Stimulated activated CD4-positive, alpha-beta T cell treated with anti-CD3 and anti-CD28 coated beads, Interleukin-12 subunit alpha, Interleukin-12 subunit beta, amount 100 ng/mL, for 4 hours (primary cell): ENCODE data around the gene SLC6A3.
"Not testable (repeated sequence)": the region's sequence is repeated elsewhere in the genome, so short reads cannot be mapped to it uniquely, and the experiment has no call there.

Source experiments
- DNase-seq: peaks from one replicate; pipeline ENCODE4 v3.0.0-alpha.2; 2020

Gene SLC6A3

GRCh38 chr5:1463326-1464095, 18.3 kb upstream of the SLC6A3 start:
- DNase-seq, result no peak

GRCh38 chr5:1462358-1462757, 17.1 kb upstream of the SLC6A3 start:
- DNase-seq, result no peak

GRCh38 chr5:1461396-1461795, 16.2 kb upstream of the SLC6A3 start:
- DNase-seq, result no peak

- no peak for DNase-seq
Observed at GRCh38 chr5:1460054-1460682, 14.9 kb upstream of the SLC6A3 start.

GRCh38 chr5:1459435-1459834, 14.2 kb upstream of the SLC6A3 start:
- not testable (repeated sequence) for DNase-seq

- DNase-seq, result not testable (repeated sequence)
Observed at GRCh38 chr5:1456110-1456881, 11.1 kb upstream of the SLC6A3 start.

GRCh38 chr5:1453613-1454012, 8.4 kb upstream of the SLC6A3 start:
- DNase-seq, result no peak

- no peak for DNase-seq
Observed at GRCh38 chr5:1449081-1449630, 3.9 kb upstream of the SLC6A3 start.

- DNase-seq, result no peak
Observed at GRCh38 chr5:1448511-1449011, 3.3 kb upstream of the SLC6A3 start.

GRCh38 chr5:1447671-1448361, 2.6 kb upstream of the SLC6A3 start:
- DNase-seq, result no peak

GRCh38 chr5:1446602-1447343, 1.5 kb upstream of the SLC6A3 start:
- DNase-seq, result no peak

GRCh38 chr5:1445689-1446601, 705 bp upstream of the SLC6A3 start:
- DNase-seq, result no peak

GRCh38 chr5:1444361-1445189, 665 bp downstream of the SLC6A3 start:
- DNase-seq, result no peak

- no peak for DNase-seq
Observed at GRCh38 chr5:1443991-1444360, 1.3 kb downstream of the SLC6A3 start.

- DNase-seq, result no peak
Observed at GRCh38 chr5:1443171-1443570, 2.1 kb downstream of the SLC6A3 start.

GRCh38 chr5:1442222-1443145, 2.8 kb downstream of the SLC6A3 start:
- no peak for DNase-seq

- DNase-seq, result no peak
Observed at GRCh38 chr5:1441166-1441865, 3.9 kb downstream of the SLC6A3 start.

- DNase-seq, result no peak
Observed at GRCh38 chr5:1440098-1440493, 5.1 kb downstream of the SLC6A3 start.
